DOHH2 (cell line): ENCODE results near the gene FASN.

ENCODE experiments used
- H3F3A ChIP-seq: fragments of 200-600 bp; sonication (generic), shearing (Covaris generic); 2 replicates; pipeline ENCODE4 v1.6.0; 2016; ENCODE audit warnings: antibody characterized with exemption, mild to moderate bottlenecking; ENCODE audit not compliant: control insufficient read depth, insufficient read depth
- H3K27ac ChIP-seq: fragments of 200-600 bp; sonication (generic); 2 replicates; pipeline ENCODE4 v1.5.1; 2014; ENCODE audit warnings: low read depth, mild to moderate bottlenecking, low read length, moderate library complexity
- H3K27me3 ChIP-seq: fragments of 200-600 bp; sonication (generic); 2 replicates; pipeline ENCODE4 v1.6.1; 2014; ENCODE audit warnings: mild to moderate bottlenecking, low read length, mixed read lengths; ENCODE audit not compliant: control insufficient read depth
- H3K36me3 ChIP-seq: fragments of 200-600 bp; sonication (generic); 2 replicates; pipeline ENCODE4 v1.6.1; 2014; ENCODE audit warnings: mild to moderate bottlenecking, low read length, moderate library complexity, mixed read lengths; ENCODE audit not compliant: control insufficient read depth
- H3K4me1 ChIP-seq: fragments of 200-600 bp; sonication (generic); 2 replicates; pipeline ENCODE4 v1.6.1; 2014; ENCODE audit warnings: mild to moderate bottlenecking, low read length, mixed read lengths; ENCODE audit not compliant: control insufficient read depth
- H3K4me2 ChIP-seq: fragments of 200-600 bp; sonication (generic); 2 replicates; pipeline ENCODE4 v1.6.0; 2014; ENCODE audit warnings: mild to moderate bottlenecking, low read length, moderate library complexity
- H3K4me3 ChIP-seq: fragments of 200-600 bp; sonication (generic); 2 replicates; pipeline ENCODE4 v1.5.1; 2014; ENCODE audit warnings: mild to moderate bottlenecking, low read length, mixed read lengths
- H3K79me2 ChIP-seq: fragments of 200-600 bp; sonication (generic); 2 replicates; pipeline ENCODE4 v1.6.1; 2014; ENCODE audit warnings: mild to moderate bottlenecking, low read length, mixed read lengths; ENCODE audit not compliant: control insufficient read depth
- H3K9me2 ChIP-seq: fragments of 200-600 bp; sonication (generic); replicated peaks from 2 replicates; pipeline ENCODE4 v1.6.1; 2014; ENCODE audit warnings: mild to moderate bottlenecking, low read length, mixed read lengths; ENCODE audit not compliant: control insufficient read depth
- H3K9me3 ChIP-seq: fragments of 200-600 bp; sonication (generic); 2 replicates; pipeline ENCODE4 v1.6.1; 2014; ENCODE audit warnings: antibody characterized with exemption, low read length, mixed read lengths; ENCODE audit not compliant: control insufficient read depth, insufficient read depth
- H4K20me1 ChIP-seq: fragments of 200-600 bp; sonication (generic); 2 replicates; pipeline ENCODE4 v1.6.0; 2014; ENCODE audit warnings: low read depth, mild to moderate bottlenecking, antibody characterized with exemption, low read length, moderate library complexity; ENCODE audit not compliant: control insufficient read depth, insufficient read depth
- EZH2phosphoT487 ChIP-seq: fragments of 200-600 bp; sonication (generic); IDR thresholded peaks from 2 replicates; pipeline ENCODE4 v1.6.1; 2017; ENCODE audit warnings: borderline replicate concordance, mild to moderate bottlenecking, antibody characterized with exemption, low read length, moderate library complexity, mixed read lengths
- TF ChIP-seq, protein P1 (sequence below): fragments of 200-600 bp; sonication (generic); IDR thresholded peaks from one replicate; pipeline ENCODE4 v1.5.1; 2014; ENCODE audit warnings: antibody characterized with exemption, mild to moderate bottlenecking, low read depth, low read length; ENCODE audit not compliant: poor library complexity, severe bottlenecking

FASN gene

DNA sequence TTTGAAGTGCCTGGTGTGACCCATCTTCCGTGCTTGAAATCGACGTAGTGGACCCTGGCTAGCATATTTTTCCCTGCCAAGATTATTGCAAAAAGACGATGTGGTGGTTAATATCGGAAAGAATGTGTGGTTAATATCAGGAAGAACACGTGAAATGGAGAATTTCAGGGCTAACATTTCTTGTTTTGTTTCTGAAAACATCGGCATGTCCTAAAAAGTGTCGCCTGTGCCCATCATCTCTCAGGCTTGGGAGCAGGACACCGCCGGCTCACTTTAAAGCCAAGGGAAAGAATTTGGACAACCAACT is 60.2 kb downstream of the FASN start:
- H3K4me3 ChIP-seq: peak overlapping the region; percentile 96
- peaks cover 23% of the 10 kb centered on the region for H3K4me1 ChIP-seq
- peaks cover 9% of the 10 kb centered on the region for H3F3A ChIP-seq
- TF ChIP-seq EZH2phosphoT487: no peak
- TF ChIP-seq, protein P1, sequence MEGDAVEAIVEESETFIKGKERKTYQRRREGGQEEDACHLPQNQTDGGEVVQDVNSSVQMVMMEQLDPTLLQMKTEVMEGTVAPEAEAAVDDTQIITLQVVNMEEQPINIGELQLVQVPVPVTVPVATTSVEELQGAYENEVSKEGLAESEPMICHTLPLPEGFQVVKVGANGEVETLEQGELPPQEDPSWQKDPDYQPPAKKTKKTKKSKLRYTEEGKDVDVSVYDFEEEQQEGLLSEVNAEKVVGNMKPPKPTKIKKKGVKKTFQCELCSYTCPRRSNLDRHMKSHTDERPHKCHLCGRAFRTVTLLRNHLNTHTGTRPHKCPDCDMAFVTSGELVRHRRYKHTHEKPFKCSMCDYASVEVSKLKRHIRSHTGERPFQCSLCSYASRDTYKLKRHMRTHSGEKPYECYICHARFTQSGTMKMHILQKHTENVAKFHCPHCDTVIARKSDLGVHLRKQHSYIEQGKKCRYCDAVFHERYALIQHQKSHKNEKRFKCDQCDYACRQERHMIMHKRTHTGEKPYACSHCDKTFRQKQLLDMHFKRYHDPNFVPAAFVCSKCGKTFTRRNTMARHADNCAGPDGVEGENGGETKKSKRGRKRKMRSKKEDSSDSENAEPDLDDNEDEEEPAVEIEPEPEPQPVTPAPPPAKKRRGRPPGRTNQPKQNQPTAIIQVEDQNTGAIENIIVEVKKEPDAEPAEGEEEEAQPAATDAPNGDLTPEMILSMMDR: no peak
- H3K36me3 ChIP-seq: peaks cover 21% of the 10 kb centered on the region
- peak overlapping the region; percentile 99 for H3K4me2 ChIP-seq
- no peaks in the 10 kb centered on the region for H3K9me3 ChIP-seq
- peaks cover 12% of the 10 kb centered on the region for H3K79me2 ChIP-seq
- H3K27ac ChIP-seq: no peak overlapping the region
- H3K27me3 ChIP-seq: no peaks in the 10 kb centered on the region
- H4K20me1 ChIP-seq: peaks cover 5% of the 10 kb centered on the region
- H3K9me2 ChIP-seq: no peaks in the 10 kb centered on the region

GRCh38 chr17:82037092-82037888 is 60.7 kb downstream of the FASN start, which contains the start of gene DCXR:
DCXR (minus strand) TSS chr17:82037697; CDS start chr17:82037682, 15 bp downstream.
- Histone ChIP-seq H3F3A (peaks cover 9% of the 10 kb centered on the region), H3K36me3 (peaks cover 21% of the 10 kb centered on the region), H3K4me1 (peaks cover 24% of the 10 kb centered on the region), H3K9me3 (no peaks in the 10 kb centered on the region), H3K4me3 (peak within 1 kb of the TSS; percentile 96), H3K27me3 (no peaks in the 10 kb centered on the region), H3K27ac (peak within 1 kb of the TSS; percentile 54), H3K79me2 (peaks cover 12% of the 10 kb centered on the region), H3K9me2 (no peaks in the 10 kb centered on the region), H3K4me2 (peak within 1 kb of the TSS; percentile 99), H4K20me1 (peaks cover 5% of the 10 kb centered on the region)
- TF ChIP-seq, protein P1: peak; percentile 83
- TF ChIP-seq EZH2phosphoT487: no peak

GRCh38 chr17:82036634-82037091 is 61.4 kb downstream of the FASN start:
- H3K4me2 ChIP-seq: peak overlapping the region; percentile 99
- peak overlapping the region; percentile 96 for H3K4me3 ChIP-seq
- no peak overlapping the region for H3K27ac ChIP-seq
- peaks cover 9% of the 10 kb centered on the region for H3F3A ChIP-seq
- H3K79me2 ChIP-seq: peaks cover 12% of the 10 kb centered on the region
- no peaks in the 10 kb centered on the region for H3K27me3 ChIP-seq
- peaks cover 5% of the 10 kb centered on the region for H4K20me1 ChIP-seq
- peaks cover 28% of the 10 kb centered on the region for H3K4me1 ChIP-seq
- H3K9me3 ChIP-seq: no peaks in the 10 kb centered on the region
- peaks cover 21% of the 10 kb centered on the region for H3K36me3 ChIP-seq
- H3K9me2 ChIP-seq: no peaks in the 10 kb centered on the region
- TF ChIP-seq, protein P1: no peak
- TF ChIP-seq EZH2phosphoT487: no peak
